ENCODE measurements around the gene COL25A1. TPM values are rescaled to one million over a fixed set of nuclear protein-coding genes. Genes with fewer than 3 reads are reported as not detected.

Gene COL25A1
- total and polyA plus RNA-seq, 4 donors = 0.61 to 4.4 (median 2.1) TPM

GRCh38 chr4:109020861-109021260 is 281.6 kb downstream of the COL25A1 start:
- no peak overlapping the region for H3K4me3 ChIP-seq (ENCODE audit: low read depth in 1 of 3, low read length in 3 of 3)
- no peak for DNase-seq (ENCODE audit: low spot score)
- H3K27me3 ChIP-seq (ENCODE audit: control insufficient read depth in 4 of 4, insufficient read depth in 4 of 4, low read length in 3 of 4) = peaks cover 0 to 3% (median 1%) of the 10 kb centered on the region in 4 donors
- H3K4me1 ChIP-seq (ENCODE audit: control insufficient read depth in 4 of 4, insufficient read depth in 4 of 4, low read length in 3 of 4) = no peaks in the 10 kb centered on the region
- TF ChIP-seq MAX (IDR thresholded peaks at IDR 0.05) (no peak), FOXA1 (IDR thresholded peaks at IDR 0.05) (no peak), EGR1 (IDR thresholded peaks at IDR 0.05; ENCODE audit: low read depth in 2 of 2) (no peak), FOXA2 (IDR thresholded peaks at IDR 0.05) (no peak), RXRA (IDR thresholded peaks at IDR 0.05) (no peak), YY1 (IDR thresholded peaks at IDR 0.05) (no peak), HNF4G (IDR thresholded peaks at IDR 0.05) (no peak), ZBTB33 (IDR thresholded peaks at IDR 0.05) (no peak), NR2F2 (IDR thresholded peaks at IDR 0.05) (no peak), CTCF (IDR thresholded peaks at IDR 0.05; ENCODE audit: low read depth, low read length, missing input control) (no peak), HNF4A (conservative IDR thresholded peaks at IDR 0.05) (no peak), REST (IDR thresholded peaks at IDR 0.05) (no peak), TAF1 (conservative IDR thresholded peaks at IDR 0.05) (no peak), RAD21 (IDR thresholded peaks at IDR 0.05) (no peak), JUND (IDR thresholded peaks at IDR 0.05) (no peak), GABPA (IDR thresholded peaks at IDR 0.05 in 1 of 2, conservative IDR thresholded peaks at IDR 0.05 in 1 of 2) (no peak), SP1 (IDR thresholded peaks at IDR 0.05) (no peak), ATF3 (IDR thresholded peaks at IDR 0.05) (no peak)
- WGBS = 93% methylated on average over 4 of the region's 4 CpGs
- H3K9me3 ChIP-seq (ENCODE audit: control insufficient read depth in 4 of 4, low read length in 3 of 4) = peaks cover 0 to 4% (median under 1%) of the 10 kb centered on the region in 4 donors
- no peaks in the 10 kb centered on the region for H3K36me3 ChIP-seq (ENCODE audit: control insufficient read depth in 4 of 4, insufficient read depth in 3 of 4, low read depth in 1 of 4, low read length in 3 of 4)
- no peak overlapping the region for H3K27ac ChIP-seq (ENCODE audit: low read depth in 1 of 2, low read length in 2 of 2)
- H3K9ac ChIP-seq (ENCODE audit: low read depth in 1 of 2, low read length in 2 of 2) = no peak overlapping the region
